K562 (cell line): ENCODE measurements around the gene PRKCQ. TPM values are rescaled to one million over a fixed set of nuclear protein-coding genes. Genes with fewer than 3 reads are reported as not detected.

Source experiments
- ATF1 ChIP-seq, 2 experiments: fragments of 450-650 bp in 1 of 2; IDR thresholded peaks; 2 replicates each; pipeline ENCODE4 v1.6.1; 2016; ENCODE audit warnings: missing compliant biosample characterization in 1 of 2, missing genetic modification characterization in 1 of 2
- CXXC5 ChIP-seq: fragments of 250-450 bp; sonication (Bioruptor Pico); IDR thresholded peaks from 2 replicates; pipeline ENCODE4 v1.8.0; 2022; ENCODE audit warnings: inconsistent platforms, mild to moderate bottlenecking, moderate library complexity
- DDX20 ChIP-seq: fragments of 450-650 bp; IDR thresholded peaks from 2 replicates; pipeline ENCODE4 v1.6.1; 2016; ENCODE audit warnings: missing genetic modification characterization, low read depth, mild to moderate bottlenecking, missing compliant biosample characterization, moderate library complexity
- ETS2 ChIP-seq: IDR thresholded peaks from 2 replicates; pipeline ENCODE4 v1.6.1; 2016; ENCODE audit warnings: borderline replicate concordance, missing genetic modification characterization, mild to moderate bottlenecking, moderate library complexity, missing compliant biosample characterization; ENCODE audit not compliant: poor library complexity, severe bottlenecking
- GTF2E2 ChIP-seq: fragments of 200-800 bp; sonication (Bioruptor generic); IDR thresholded peaks from 2 replicates; pipeline ENCODE4 v1.6.1; 2016; ENCODE audit warnings: missing genetic modification characterization, missing compliant biosample characterization
- KLF13 ChIP-seq: fragments of 450-650 bp; IDR thresholded peaks from 2 replicates; pipeline ENCODE4 v1.6.1; 2016; ENCODE audit warnings: missing genetic modification characterization, low read depth, mild to moderate bottlenecking, missing compliant biosample characterization, moderate library complexity, borderline replicate concordance
- NCOA2 ChIP-seq, 2 experiments: fragments of 450-650 bp; IDR thresholded peaks; 2 replicates each; pipeline ENCODE4 v1.6.1; 2018; ENCODE audit warnings: mild to moderate bottlenecking in 2 of 2, moderate library complexity in 1 of 2; ENCODE audit not compliant: partially characterized antibody in 2 of 2
- NCOA4 ChIP-seq: fragments of 450-650 bp; IDR thresholded peaks from 2 replicates; pipeline ENCODE4 v1.6.1; 2018; ENCODE audit warnings: mild to moderate bottlenecking; ENCODE audit not compliant: partially characterized antibody
- NR3C1 ChIP-seq: sonication (generic); formaldehyde crosslinking; IDR thresholded peaks from 2 replicates; pipeline ENCODE4 v1.8.1; 2022; ENCODE audit warnings: missing genetic modification reagents
- NRF1 ChIP-seq, 2 experiments: fragments of 450-650 bp; IDR thresholded peaks in 1 of 2; conservative IDR thresholded peaks in 1 of 2; 2 replicates each; pipeline ENCODE4 v1.6.1; 2014; ENCODE audit warnings: mild to moderate bottlenecking in 2 of 2
- PHB ChIP-seq: fragments of 250-450 bp; sonication (Bioruptor Pico); IDR thresholded peaks from 2 replicates; pipeline ENCODE4 v1.5.0; 2021
- PML ChIP-seq: IDR thresholded peaks from 2 replicates; pipeline ENCODE4 v1.6.1; 2012; ENCODE audit warnings: low read length, inconsistent platforms
- SNIP1 ChIP-seq: fragments of 450-650 bp; IDR thresholded peaks from 2 replicates; pipeline ENCODE4 v1.7.1; 2017; ENCODE audit warnings: low read depth, mild to moderate bottlenecking
- TAL1 ChIP-seq: fragments of 450-650 bp; IDR thresholded peaks from 2 replicates; pipeline ENCODE4 v1.6.1; 2016; ENCODE audit warnings: mild to moderate bottlenecking
- YBX1 ChIP-seq: fragments of 450-650 bp; IDR thresholded peaks from 2 replicates; pipeline ENCODE4 v1.7.1; 2016; ENCODE audit warnings: mild to moderate bottlenecking
- ZFP1 ChIP-seq: fragments of 450-650 bp; formaldehyde crosslinking; IDR thresholded peaks from 2 replicates; pipeline ENCODE4 v1.4.0; 2020; ENCODE audit warnings: mild to moderate bottlenecking, mixed read lengths
- ZNF140 ChIP-seq: fragments of 250-450 bp; sonication (Bioruptor Pico); IDR thresholded peaks from 2 replicates; pipeline ENCODE4 v1.8.0; 2021; ENCODE audit warnings: moderate library complexity, mild to moderate bottlenecking, inconsistent platforms
- ZNF165 ChIP-seq: fragments of 250-450 bp; sonication (Bioruptor Pico); IDR thresholded peaks from 2 replicates; pipeline ENCODE4 v1.4.0; 2020; ENCODE audit warnings: borderline replicate concordance
- ZNF408 ChIP-seq: fragments of 250-450 bp; sonication (Bioruptor Pico); IDR thresholded peaks from 2 replicates; pipeline ENCODE4 v1.4.0; 2020; ENCODE audit warnings: low read depth, mild to moderate bottlenecking, moderate library complexity
- ZNF699 ChIP-seq: fragments of 250-450 bp; sonication (Bioruptor Pico); IDR thresholded peaks from 2 replicates; pipeline ENCODE4 v1.8.0; 2021; ENCODE audit warnings: mild to moderate bottlenecking, moderate library complexity; ENCODE audit not compliant: insufficient replicate concordance
- polyA plus RNA-seq, 8 experiments: library from polyadenylated mRNA; depleted of rRNA in 4 of 8; stranded (reverse) in 5 of 8; unstranded in 3 of 8; fragments of >200 nt; fragmentation: Nextera tagmentation in 2 of 8; fragmentation: Illumina TruSeq in 1 of 8; extraction: Ambion mirVana in 2 of 8; extraction: Trizol in 1 of 8; gene quantifications; 2 replicates each; pipeline versions ENCODE4 v1.2.1 to v1.2.3, GENCODE V29; 2011 to 2014; ENCODE audit warnings: inconsistent platforms in 1 of 8, missing spikeins in 1 of 8
- total RNA-seq, 7 experiments: library from RNA; depleted of rRNA in 6 of 7; stranded (reverse); fragments of >200 nt in 6 of 7; fragmentation: Illumina TruSeq in 2 of 7; extraction: Trizol in 2 of 7; gene quantifications; 2 replicates each; pipeline versions ENCODE4 v1.2.1 to v1.2.3, GENCODE V29; 2011 to 2021; ENCODE audit warnings: low replicate concordance in 1 of 7
- TF ChIP-seq, protein P1 (sequence below): fragments of 250-450 bp; sonication (Bioruptor Pico); IDR thresholded peaks from 2 replicates; pipeline ENCODE4 v1.8.0; 2021; ENCODE audit warnings: borderline replicate concordance, mild to moderate bottlenecking, moderate library complexity; ENCODE audit not compliant: poor library complexity, severe bottlenecking
- TF ChIP-seq, protein P2 (sequence below), 2 experiments: fragments of 450-650 bp; IDR thresholded peaks; 2 replicates each; pipeline ENCODE4 v1.6.1; 2016
- TF ChIP-seq, protein P3 (sequence below): IDR thresholded peaks from 2 replicates; pipeline ENCODE4 v1.6.1; 2011; ENCODE audit not compliant: insufficient read length; ENCODE audit errors: extremely low read depth
- TF ChIP-seq, protein P4 (sequence below): conservative IDR thresholded peaks from 2 replicates; pipeline ENCODE4 v1.6.1; 2011; ENCODE audit warnings: low read depth, mild to moderate bottlenecking, low read length; ENCODE audit not compliant: control insufficient read depth
- TF ChIP-seq, protein P5 (sequence below): fragments of 450-650 bp; formaldehyde crosslinking; IDR thresholded peaks from 2 replicates; pipeline ENCODE4 v1.4.0; 2020; ENCODE audit warnings: mild to moderate bottlenecking

Gene PRKCQ
- total and polyA plus RNA-seq, 9 of the 15 experiments (the other 6 are each of a cell fraction or from before 2014, with no cell fraction given), result 4.4 to 23.3 (median 14.6) TPM

DNA sequence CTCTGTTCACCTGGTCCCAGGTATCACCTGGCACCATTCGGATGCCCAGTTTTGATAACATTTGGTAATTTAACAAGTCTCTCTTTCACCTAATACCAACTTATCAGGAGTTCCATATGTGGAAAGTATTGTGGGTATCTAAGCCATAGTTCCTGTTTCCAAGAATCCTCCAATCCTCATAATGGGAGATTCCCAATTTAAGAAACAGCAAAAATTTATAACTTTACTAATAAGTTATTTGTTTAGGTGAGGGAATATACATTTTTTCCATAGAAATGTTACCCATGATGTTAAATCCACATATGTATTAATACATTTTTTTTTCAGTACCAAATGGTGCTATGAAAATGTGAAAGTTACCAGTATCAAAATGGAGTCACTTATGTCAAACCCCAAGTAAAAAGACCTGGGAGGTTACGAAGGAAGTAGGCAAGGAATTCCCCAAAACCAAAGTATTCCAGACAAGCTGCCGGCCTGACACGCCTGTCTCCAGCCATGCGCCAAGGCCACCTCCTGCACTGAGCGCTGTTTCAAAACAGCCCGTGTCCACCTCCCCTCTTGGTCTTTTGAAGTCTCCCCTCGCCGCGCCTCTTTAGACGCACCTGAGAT lies 44.8 kb downstream of the PRKCQ start (continued):
- TF ChIP-seq ATF1 (CRISPR knock-in tag; IDR thresholded peaks at IDR 0.05) (no peak), ATF1 (tag; IDR thresholded peaks at IDR 0.05) (no peak), PHB (CRISPR knock-in tag) (no peak), CXXC5 (0 out of 2 replicates have a peak, but pooled peaks have one; percentile 41), KLF13 (no peak), YBX1 (no peak), NCOA4 (no peak), DDX20 (tag) (peak; percentile 66; the same call in 1 of the 2 replicates), ZNF699 (CRISPR knock-in tag) (no peak), SNIP1 (no peak), GTF2E2 (tag) (no peak), ZNF140 (CRISPR knock-in tag) (no peak), NR3C1 (no peak), NRF1 (conservative IDR thresholded peaks at IDR 0.05 in 1 of 2, IDR thresholded peaks at IDR 0.05 in 1 of 2) (no peak), ETS2 (tag) (no peak), ZNF408 (CRISPR knock-in tag) (no peak), PML (no peak), ZFP1 (CRISPR knock-in tag) (no peak), TAL1 (no peak), NCOA2 (IDR thresholded peaks at IDR 0.05; ENCODE audit: partially characterized antibody in 2 of 2) (no peak), ZNF165 (CRISPR knock-in tag) (no peak)
- TF ChIP-seq, protein P1, sequence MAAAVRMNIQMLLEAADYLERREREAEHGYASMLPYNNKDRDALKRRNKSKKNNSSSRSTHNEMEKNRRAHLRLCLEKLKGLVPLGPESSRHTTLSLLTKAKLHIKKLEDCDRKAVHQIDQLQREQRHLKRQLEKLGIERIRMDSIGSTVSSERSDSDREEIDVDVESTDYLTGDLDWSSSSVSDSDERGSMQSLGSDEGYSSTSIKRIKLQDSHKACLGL (CRISPR knock-in tag), result no peak
- TF ChIP-seq, protein P2, sequence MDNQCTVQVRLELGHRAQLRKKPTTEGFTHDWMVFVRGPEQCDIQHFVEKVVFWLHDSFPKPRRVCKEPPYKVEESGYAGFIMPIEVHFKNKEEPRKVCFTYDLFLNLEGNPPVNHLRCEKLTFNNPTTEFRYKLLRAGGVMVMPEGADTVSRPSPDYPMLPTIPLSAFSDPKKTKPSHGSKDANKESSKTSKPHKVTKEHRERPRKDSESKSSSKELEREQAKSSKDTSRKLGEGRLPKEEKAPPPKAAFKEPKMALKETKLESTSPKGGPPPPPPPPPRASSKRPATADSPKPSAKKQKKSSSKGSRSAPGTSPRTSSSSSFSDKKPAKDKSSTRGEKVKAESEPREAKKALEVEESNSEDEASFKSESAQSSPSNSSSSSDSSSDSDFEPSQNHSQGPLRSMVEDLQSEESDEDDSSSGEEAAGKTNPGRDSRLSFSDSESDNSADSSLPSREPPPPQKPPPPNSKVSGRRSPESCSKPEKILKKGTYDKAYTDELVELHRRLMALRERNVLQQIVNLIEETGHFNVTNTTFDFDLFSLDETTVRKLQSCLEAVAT (IDR thresholded peaks at IDR 0.05), result no peak
- TF ChIP-seq, protein P3, sequence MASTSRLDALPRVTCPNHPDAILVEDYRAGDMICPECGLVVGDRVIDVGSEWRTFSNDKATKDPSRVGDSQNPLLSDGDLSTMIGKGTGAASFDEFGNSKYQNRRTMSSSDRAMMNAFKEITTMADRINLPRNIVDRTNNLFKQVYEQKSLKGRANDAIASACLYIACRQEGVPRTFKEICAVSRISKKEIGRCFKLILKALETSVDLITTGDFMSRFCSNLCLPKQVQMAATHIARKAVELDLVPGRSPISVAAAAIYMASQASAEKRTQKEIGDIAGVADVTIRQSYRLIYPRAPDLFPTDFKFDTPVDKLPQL, result no peak
- TF ChIP-seq, protein P4, sequence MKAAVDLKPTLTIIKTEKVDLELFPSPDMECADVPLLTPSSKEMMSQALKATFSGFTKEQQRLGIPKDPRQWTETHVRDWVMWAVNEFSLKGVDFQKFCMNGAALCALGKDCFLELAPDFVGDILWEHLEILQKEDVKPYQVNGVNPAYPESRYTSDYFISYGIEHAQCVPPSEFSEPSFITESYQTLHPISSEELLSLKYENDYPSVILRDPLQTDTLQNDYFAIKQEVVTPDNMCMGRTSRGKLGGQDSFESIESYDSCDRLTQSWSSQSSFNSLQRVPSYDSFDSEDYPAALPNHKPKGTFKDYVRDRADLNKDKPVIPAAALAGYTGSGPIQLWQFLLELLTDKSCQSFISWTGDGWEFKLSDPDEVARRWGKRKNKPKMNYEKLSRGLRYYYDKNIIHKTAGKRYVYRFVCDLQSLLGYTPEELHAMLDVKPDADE, result no peak
- TF ChIP-seq, protein P5, sequence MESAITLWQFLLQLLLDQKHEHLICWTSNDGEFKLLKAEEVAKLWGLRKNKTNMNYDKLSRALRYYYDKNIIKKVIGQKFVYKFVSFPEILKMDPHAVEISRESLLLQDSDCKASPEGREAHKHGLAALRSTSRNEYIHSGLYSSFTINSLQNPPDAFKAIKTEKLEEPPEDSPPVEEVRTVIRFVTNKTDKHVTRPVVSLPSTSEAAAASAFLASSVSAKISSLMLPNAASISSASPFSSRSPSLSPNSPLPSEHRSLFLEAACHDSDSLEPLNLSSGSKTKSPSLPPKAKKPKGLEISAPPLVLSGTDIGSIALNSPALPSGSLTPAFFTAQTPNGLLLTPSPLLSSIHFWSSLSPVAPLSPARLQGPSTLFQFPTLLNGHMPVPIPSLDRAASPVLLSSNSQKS, result no peak
